RPMI8226 (cell line): ENCODE data around the gene ABCB8.
A peak's percentile ranks its signal among the peaks of the same experiment; 100 is the strongest.
"Not testable (repeated sequence)": the region's sequence is repeated elsewhere in the genome, so short reads cannot be mapped to it uniquely, and the experiment has no call there.

Experiments used
- DNase-seq: peaks from one replicate; pipeline ENCODE4 v3.0.0-alpha.2; 2015

Gene ABCB8

DNA sequence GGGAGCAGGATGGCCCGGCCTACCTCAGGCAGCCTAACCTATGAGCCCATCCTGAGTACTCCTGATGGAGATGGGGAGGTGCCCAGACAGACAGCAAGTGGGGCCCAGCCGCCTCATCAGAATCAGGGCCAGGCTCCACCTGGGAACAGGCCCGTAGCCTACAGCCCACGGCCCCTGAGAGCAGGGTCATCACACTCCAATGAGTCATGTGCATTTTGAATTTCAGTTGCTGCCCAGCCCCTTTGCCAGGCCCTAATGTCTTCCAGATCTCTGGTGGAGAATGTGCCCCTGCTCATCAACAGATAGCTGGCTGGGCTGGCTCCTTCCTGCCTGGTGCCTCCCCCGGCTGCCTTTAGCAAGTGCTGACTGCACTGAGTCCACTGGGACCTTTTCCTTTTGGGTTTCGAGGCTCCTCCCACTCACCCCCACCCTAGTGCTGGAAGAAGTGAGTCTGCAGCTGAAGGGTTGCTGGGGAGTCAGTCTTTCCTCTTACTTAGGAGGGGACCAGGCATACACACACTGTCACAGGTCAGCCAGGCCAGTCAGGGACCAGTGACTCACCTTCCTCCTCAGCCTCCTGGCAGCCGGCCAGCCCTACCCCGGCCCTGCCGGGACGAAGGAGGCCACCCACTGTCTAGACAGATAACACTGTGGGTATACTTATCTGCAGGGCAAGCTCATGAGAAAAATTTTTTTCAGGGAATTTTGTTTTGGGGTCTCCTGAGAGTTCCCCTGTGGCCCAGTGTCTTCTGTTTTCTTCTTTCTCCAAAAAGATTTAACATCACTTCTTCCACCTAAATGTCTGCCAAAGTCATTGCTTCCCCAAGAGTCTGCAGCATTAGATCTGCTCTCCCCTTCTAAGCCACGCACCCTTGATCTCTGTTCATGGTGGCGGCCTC, 10.9 kb downstream of the ABCB8 start:
- DNase-seq, result peak; percentile 92

DNA sequence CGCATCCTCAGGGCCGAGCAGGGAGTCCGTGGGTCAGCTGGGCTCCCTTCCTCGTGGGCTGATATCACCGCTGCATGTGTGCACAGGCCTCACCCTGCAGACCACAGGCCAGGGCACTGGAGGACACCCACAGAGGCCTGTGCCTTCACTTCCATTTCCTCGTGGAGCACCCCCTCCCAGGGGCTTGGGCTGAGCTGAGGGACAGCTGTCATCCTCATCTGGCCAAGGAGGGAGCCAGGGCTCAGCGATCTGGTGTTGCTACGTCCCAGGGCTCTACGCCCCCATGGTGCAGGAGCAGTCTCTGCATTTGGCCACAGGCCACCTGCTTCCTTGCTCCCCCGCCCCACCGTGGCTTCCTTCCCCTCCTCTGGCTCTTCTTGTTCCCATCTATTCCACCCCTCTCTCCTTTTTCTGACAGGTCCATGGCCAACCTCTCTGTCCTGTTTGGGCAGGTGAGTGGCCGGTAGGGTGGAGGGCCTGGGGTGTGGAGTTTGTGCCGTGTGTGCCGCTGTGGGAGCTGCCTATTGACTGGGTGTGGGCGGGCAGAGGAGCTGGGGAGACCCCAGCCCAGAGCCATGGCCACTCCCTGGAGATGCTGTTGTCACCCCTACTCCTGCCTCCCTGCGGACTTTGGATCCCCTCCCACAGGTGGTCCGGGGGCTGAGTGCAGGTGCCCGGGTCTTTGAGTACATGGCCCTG, 11.7 kb downstream of the ABCB8 start:
- no peak for DNase-seq

DNA sequence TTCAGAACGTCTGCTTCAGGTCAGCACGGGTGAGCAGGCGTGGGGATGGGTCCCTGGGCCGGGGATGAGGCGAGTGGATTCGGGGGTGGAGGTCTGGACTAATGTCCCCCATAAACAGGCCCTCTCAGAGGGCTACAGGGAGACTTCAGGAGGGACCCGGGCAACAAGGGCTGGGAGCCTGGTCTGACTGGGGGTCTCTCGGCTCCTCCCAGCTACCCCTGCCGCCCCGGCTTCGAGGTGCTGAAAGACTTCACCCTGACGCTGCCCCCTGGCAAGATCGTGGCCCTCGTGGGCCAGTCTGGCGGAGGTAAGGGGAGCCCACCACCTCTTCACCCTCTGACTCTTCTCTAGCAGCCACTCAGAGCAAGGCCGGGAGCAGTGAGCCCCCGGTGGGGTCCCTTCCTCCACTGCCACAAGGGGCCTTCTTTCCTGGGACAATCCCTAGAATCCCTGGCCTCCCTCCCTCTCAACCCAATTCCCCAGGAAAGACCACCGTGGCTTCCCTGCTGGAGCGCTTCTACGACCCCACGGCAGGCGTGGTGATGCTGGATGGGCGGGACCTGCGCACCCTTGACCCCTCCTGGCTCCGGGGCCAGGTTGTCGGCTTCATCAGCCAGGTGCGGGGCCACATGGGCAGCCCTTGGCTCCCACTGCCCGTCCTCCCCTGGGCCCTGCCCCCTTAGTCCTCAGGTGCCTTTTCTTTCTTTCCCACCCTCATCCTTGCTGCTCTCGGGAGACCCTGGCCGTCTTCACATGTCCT, 12.5 kb downstream of the ABCB8 start:
- no peak for DNase-seq

DNA sequence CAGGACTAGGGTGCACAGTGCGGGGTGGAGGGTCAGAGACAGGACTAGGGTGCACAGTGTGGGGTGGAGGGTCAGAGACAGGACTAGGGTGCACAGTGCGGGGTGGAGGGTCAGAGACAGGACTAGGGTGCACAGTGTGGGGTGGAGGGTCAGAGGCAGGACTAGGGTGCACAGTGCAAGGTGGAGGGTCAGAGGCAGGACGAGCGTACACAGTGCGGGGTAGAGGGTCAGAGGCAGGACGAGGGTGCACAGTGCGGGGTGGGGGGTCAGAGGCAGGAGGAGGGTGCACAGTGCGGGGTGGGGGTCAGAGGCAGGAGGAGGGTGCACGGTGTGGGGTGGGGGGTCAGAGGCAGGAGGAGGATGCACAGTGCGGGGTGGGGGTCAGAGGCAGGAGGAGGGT, 15.2 kb downstream of the ABCB8 start:
- not testable (repeated sequence) for DNase-seq

DNA sequence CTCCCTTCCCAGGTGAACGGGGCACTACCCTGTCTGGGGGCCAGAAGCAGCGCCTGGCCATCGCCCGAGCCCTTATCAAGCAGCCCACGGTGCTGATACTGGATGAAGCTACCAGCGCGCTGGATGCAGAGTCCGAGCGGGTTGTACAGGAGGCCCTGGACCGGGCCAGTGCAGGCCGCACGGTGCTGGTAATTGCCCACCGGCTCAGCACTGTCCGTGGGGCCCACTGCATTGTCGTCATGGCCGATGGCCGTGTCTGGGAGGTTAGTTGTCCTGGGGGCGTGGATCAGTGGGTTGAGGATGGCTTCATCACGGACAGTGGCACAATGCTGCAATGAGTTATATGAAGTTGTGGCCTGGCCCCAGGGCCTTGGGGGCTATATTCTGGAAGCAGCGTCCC, 15.7 kb downstream of the ABCB8 start:
- DNase-seq, result no peak

DNA sequence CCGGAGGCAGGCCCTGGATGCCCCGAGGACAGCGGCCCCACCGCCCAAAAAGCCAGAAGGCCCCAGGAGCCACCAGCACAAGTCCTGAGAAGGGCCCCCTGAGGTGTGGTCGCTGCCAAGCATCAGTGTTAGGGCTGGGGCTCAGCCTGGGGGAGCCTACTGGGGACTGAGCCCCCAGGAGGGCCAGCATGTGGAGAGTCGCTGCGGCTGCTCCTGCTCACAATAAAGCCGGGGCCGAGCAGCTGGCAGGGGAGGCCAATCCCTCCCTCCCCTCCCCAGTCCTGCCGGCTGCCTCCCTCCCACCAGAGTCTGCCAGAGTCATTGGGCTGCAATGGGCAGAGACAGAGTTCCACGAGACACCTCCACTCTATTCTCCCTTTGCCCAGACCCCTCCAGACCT, 17.0 kb downstream of the ABCB8 start:
- no peak for DNase-seq

DNA sequence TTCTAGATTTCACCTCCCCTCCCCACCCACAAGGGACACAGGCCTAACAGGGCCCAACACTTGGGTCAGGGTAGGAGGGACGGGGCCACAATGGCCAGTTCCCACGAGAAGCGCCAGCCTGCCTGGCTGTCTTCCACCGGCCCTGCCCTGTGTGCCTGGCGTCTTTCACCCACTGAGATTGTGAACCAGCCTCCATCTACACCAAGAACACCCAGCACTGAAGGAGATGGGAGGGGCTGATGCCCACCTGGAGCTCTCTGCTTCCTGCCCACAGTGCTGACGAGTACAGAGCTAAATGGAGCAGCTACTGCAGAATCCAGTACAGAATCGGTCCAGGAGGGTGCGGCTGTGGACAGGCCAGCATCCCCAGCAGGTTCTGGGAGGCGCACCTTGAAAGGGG, 17.7 kb downstream of the ABCB8 start:
- no peak for DNase-seq

DNA sequence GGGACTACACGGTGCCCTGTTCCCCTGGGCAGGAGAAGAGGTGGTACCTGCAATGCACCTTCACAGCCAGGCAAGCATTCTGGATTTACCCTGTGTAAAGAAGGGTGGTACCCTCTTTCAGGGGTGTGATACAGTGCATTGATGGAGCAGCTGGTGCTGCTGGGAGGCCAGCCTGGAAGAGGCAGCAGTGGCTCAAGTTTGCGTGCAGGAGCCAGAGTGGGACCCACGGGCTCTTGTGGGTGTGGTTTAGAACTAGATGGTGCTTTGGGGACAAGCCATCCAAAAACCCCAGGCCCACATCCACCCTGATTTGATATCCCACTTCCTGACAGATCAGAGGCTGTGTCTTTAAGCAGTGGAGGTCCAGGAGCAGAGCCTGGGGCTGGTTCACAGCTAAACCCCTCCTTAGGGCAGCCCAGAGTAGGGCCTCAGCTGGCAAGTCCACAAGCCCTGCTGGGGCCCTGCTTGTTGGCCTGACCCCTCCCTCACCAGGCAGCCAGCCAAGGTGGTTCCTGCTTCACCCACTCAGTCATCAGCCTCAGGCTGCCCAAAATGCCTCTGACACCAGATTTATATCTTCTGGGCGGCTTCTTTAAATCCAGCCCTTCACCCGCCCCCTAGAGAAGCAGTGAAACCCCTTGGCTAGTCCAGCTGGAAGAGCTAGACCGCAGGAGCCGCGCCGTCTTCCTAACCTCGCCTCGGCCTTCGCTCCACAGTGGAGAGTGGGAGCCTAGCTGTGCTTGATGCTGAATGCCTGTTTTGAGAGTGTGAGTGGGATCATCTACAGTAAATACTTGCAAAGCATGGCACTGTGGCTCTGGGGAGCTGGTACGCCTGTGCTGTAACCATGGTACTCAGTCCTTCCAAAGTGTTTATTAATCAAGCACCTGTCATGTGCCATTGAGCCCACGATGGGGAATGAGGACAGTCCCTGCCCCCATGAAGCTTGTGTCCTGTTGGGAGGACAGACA, 18.6 kb downstream of the ABCB8 start:
- DNase-seq, result peak; percentile 54

DNA sequence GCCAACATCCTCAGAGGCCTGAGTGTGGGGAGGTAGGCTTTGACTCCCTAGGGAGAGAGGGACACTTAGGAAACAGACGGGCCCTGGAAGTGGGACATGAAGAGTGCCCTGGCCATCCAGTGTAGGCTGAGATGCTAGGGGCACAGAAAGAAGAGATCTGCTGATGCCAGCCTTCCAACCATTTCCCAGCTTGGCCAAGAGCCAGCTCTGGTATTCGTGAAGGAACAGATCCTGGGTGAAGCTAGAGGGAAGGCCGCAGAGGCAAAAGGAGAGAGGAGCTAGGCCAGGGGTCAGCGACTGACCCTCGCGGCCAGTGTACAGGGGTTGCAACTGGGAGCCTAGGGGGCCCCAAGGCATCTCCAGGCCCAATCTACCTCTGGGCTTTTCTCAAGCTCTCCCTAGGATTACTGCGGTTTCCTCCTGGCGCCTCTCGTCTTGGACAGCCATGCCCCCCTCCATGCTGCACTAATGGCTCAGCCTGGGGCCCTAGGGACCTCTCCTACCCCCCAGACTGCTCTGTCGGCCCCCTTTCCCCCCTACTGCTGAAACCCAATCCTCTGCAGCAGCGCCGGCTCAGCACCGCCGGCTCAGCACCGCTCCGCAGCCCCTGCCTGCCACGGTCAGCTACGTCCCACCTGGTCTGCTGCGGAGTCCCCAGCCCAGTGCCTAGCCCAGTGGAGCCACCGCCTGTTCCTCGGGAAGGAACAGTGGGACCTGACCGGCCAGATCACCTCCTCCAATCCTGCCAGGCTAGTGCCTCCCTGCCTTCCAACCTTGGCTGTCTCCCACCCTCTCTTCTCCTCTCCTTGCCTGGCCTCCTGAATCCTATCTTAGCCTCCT, 19.9 kb downstream of the ABCB8 start, which contains the start of gene ASIC3:
TSS of gene ASIC3 (plus strand) at position 556 of the 840 bp plus-strand sequence. CDS start 355 bp downstream, outside the sequence.
- DNase-seq, result no peak

DNA sequence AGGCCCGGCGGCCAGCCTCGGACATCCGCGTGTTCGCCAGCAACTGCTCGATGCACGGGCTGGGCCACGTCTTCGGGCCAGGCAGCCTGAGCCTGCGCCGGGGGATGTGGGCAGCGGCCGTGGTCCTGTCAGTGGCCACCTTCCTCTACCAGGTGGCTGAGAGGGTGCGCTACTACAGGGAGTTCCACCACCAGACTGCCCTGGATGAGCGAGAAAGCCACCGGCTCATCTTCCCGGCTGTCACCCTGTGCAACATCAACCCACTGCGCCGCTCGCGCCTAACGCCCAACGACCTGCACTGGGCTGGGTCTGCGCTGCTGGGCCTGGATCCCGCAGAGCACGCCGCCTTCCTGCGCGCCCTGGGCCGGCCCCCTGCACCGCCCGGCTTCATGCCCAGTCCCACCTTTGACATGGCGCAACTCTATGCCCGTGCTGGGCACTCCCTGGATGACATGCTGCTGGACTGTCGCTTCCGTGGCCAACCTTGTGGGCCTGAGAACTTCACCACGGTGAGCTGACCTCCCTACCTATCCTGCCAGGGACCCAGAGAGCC, 20.7 kb downstream of the ABCB8 start:
- DNase-seq, result no peak

DNA sequence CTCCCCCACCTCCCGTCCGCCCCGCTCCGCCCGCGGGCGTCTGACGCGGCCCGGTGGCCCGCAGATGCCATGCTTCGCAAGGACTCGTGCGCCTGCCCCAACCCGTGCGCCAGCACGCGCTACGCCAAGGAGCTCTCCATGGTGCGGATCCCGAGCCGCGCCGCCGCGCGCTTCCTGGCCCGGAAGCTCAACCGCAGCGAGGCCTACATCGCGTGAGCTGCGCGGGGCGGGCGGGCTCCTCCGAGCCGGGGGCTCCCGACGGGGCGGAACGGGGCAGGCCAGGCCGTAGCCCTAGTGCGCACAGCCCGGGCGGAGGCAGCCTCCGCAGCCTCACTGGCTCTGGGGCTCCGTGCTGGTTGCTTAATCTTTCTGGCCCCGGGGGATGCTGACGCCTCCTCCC, 22.9 kb downstream of the ABCB8 start:
- DNase-seq, result no peak

DNA sequence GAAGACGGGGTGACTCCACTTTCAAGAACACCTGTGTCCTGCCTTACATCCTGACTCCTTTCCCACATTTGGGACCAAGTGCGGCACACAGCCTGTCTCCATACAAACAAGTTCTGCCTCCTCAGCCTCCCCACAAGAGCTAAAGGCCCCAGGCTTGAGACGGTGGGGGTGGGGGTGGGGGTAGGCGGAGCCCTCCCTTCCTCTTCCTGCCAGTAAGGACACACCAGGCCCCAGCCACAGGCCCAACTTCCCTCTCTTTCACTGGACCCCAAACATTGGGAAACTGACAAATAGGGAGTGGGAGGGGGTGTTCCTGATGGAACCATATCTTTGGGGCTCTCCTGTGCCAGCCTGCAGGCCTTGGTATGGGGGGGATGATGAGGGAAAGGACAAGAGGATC, 24.8 kb downstream of the ABCB8 start:
- no peak for DNase-seq

DNA sequence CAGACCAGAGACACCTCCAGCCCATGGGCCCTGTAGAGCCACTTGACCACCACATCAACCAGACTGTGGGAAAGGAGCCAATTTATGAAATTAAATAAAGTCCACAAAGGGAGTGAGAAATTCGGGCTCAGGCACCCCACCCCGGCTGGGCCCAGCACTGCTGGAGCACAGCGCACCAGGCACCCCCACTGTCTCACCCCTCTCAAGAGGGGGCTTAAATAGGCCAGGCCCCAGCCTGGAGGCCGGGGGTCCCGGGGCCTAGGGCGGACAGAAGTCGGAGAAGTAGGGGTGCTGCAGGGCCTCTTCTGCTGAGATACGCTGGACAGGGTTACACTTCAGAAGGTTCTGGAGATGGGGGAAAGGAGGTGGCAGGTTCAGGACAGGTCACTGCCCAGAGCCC, 25.5 kb downstream of the ABCB8 start:
- DNase-seq, result no peak

DNA sequence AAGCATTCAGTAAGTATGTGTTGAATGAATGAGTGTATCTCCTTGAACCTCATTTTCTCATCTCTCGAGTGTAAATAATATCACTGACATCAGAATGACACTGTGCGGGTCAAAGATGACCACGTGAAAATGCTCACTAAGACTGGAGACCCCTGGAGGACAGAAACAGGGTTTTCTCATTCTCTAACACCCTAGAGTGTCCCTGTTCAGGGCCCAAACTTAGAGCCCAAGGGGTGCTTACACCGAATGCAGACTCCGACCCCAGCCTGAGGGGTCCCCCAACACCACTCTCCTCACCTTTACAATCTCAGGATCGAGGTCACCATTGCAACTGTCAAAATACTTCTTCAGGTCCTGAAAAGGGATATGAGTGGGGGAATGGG, 28.0 kb downstream of the ABCB8 start:
- no peak for DNase-seq

DNA sequence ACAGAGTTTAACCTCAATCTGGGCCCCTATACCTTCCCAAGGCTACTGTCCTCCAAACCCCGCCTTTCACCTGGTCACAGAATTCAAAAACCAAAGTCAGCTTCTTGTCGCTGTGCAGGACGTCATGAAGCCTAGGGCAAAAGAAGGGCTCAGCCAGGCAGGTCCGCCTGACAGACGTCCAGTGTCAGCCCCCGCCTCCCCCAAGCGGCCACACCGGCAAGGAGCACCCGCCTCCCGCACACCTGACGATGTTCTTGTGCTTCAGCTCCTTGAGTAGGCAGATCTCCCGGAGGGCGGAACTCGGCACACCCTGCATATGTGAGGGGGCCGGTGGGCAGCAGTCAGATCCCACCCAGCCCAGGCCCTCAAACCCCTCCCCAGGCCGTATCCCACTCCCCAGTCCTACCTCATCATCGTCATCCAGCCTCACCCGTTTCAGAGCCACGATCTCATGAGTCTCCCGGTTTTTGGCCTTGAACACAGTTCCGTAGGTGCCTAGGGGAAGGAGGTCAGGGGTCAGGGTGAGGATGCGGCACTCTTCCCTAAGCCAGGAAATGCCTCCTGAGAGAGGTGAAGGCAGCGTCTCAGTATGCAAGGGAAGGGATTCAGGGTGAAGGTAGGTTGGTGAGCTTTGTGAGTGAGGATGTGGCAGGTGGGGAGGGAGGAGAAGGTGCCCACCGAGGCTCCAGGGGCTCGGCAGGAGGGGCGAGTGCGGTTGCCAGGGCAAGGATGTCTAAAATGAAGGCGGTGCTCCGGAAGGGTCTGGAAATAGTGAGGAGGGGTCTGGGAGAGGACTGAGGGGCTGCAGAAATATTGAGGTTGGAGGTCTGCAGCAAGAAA, 28.6 kb downstream of the ABCB8 start:
- no peak for DNase-seq

DNA sequence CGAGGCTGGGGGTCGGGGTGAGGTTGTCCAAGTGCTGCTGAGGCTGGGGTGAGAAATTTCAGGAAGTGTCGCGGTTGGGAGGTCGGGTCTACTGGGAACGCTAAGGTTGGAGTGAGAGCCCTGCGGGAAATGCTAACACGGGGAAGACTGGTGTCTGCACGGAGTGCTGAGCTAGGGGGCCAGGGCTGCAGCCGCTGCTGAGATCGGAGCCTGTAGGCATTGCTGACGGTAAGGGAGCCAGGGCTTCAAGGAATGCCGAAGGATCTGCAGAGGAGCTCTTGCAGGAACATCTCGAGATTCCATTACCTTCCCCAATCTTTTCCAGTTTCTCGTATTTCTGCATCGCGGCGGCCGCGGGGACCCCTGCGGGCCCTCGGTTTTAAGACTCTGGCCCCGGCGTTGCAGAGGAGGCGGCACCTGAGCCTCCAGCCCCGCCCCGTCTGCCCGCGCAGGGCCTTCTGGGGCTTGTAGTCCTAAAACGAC, 29.3 kb downstream of the ABCB8 start, which contains the start of gene CDK5:
TSS of gene CDK5 (minus strand) at position 392 of the 483 bp plus-strand sequence. CDS start at position 343, 49 bp downstream.
- no peak for DNase-seq

DNA sequence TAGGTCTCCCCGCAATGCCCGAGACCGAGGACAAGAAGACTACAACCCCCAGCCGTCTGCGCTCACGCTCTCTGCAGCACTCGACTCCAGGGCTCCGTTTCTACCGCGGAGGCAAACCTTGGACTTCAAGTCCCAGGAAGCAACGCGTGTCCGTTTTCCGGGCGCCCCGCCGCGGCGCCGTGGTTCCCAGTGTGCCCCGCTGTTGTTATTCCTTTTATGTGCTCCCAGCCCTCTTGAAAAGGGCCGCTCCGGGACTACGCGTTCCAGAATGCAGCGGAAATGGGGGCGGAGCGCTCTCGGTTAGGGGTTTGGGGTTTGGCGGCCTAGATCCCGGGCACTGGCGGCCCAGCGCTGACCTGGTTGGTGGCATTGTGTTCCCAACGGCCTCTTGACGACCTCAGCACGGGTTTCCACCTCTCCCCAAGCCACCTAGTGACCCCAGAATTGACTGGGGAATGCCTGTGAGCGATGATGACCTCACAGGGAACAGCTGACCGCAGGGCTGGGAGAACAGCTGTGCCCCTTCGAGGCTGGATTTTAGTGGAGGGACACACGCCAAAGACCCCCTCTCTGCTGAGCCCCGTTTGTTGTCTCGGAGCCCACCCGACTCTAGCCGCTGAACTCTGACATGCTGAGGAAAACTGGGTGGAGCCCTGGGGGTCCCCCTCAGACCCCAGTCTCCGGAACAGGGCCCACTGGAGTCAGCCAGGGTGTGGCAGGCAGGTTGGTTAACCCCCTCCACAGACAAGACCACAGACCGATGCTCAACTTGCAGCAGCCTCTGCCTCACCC, 29.9 kb downstream of the ABCB8 start:
- DNase-seq, result peak; percentile 100

DNA sequence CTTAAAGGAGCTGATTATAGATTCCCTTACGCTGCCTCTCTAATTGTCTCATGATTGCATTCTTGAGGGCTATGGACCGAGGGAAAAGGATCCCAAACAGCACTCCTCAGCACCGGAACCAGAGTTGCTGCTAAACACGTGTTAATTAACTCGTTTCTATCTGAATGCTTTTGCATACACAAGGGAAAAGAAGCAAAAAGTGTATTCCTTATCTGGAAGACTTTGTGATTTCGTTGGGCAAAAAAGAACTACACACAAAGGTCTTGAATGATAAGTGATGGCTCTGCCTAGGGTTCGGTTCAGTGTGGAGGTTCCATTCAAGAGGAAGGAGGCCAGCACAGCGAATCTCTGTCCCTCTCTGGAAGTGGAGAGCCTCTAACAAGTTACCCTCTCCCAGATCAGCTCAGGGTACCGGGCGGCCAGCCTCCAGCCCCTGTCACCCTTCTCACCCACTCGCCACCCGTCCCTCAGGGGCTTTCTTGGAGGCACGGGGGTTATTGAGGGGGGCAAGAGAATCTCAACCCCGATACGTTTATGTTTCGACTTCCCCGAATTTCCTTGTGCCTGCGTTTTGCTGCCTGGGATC, 30.6 kb downstream of the ABCB8 start:
- DNase-seq, result peak; percentile 16
